SH-SY5Y (cell line): ENCODE results near the gene ZNF804B.

Source experiments
- GATA2 ChIP-seq: IDR thresholded peaks from 2 replicates; pipeline ENCODE4 v1.6.1; 2011; ENCODE audit warnings: mild to moderate bottlenecking, low read depth, low read length
- GATA3 ChIP-seq: IDR thresholded peaks from 2 replicates; pipeline ENCODE4 v1.6.1; 2011; ENCODE audit warnings: low read depth, mild to moderate bottlenecking, low read length, moderate library complexity

GRCh38 chr7:88867158-88867557 lies 107.7 kb downstream of the ZNF804B start:
- TF ChIP-seq GATA2 = no peak
- TF ChIP-seq GATA3 = no peak
